ENCODE data around the gene PRKACA.

PRKACA gene

GRCh38 chr19:14093117-14093823, 24.3 kb downstream of the PRKACA start:
- no peak overlapping the region for H3K23ac ChIP-seq (ENCODE audit: low read length)
- H2AK5ac ChIP-seq (ENCODE audit: low read length): no peak overlapping the region
- no peak overlapping the region for H2BK15ac ChIP-seq (replicated peaks; ENCODE audit: low read depth)
- H3K36me3 ChIP-seq (ENCODE audit: control insufficient read depth, insufficient read depth, low read length): peaks cover 4% of the 10 kb centered on the region
- H4K8ac ChIP-seq (ENCODE audit: low read depth, low read length): no peak overlapping the region
- H3K27ac ChIP-seq (ENCODE audit: low read depth, low read length): no peak overlapping the region
- H3K4ac ChIP-seq (ENCODE audit: low read depth, low read length): no peak overlapping the region
- peaks cover 2% of the 10 kb centered on the region for H3K4me1 ChIP-seq (ENCODE audit: control insufficient read depth, low read depth, low read length)
- H2BK120ac ChIP-seq (ENCODE audit: low read depth, low read length): no peak overlapping the region
- H3K4me3 ChIP-seq (ENCODE audit: low read length): no peak overlapping the region
- H3K56ac ChIP-seq (ENCODE audit: low read length): no peak overlapping the region
- H3K9ac ChIP-seq (ENCODE audit: low read length): no peak overlapping the region
- H3K18ac ChIP-seq (ENCODE audit: low read length): no peak overlapping the region
- H3K79me2 ChIP-seq (ENCODE audit: control insufficient read depth, insufficient read depth, low read length): peaks cover 6% of the 10 kb centered on the region
- H2BK5ac ChIP-seq (ENCODE audit: low read length): no peak overlapping the region
- peaks cover 8% of the 10 kb centered on the region for H3K79me1 ChIP-seq (ENCODE audit: low read length)
- WGBS (ENCODE audit: extremely low coverage, insufficient coverage, low lambda C conversion rate): no CpG with 5 or more reads among the region's 9 CpGs
- no peak overlapping the region for H4K5ac ChIP-seq (ENCODE audit: low read length)
- H3K27me3 ChIP-seq (ENCODE audit: insufficient read depth, low read length, poor library complexity): no peaks in the 10 kb centered on the region
- DNase-seq: no peak
- H3K4me2 ChIP-seq (ENCODE audit: low read length): no peak overlapping the region

- peak overlapping the region; percentile 87 for H4K8ac ChIP-seq (ENCODE audit: low read depth, low read length)
- H3K4ac ChIP-seq (ENCODE audit: low read depth, low read length): no peak overlapping the region
- H3K23ac ChIP-seq (ENCODE audit: low read length): no peak overlapping the region
- H3K4me2 ChIP-seq (ENCODE audit: low read length): peak overlapping the region; percentile 99
- peaks cover 5% of the 10 kb centered on the region for H3K36me3 ChIP-seq (ENCODE audit: control insufficient read depth, insufficient read depth, low read length)
- H3K56ac ChIP-seq (ENCODE audit: low read length): peak overlapping the region; percentile 90
- H3K18ac ChIP-seq (ENCODE audit: low read length): peak overlapping the region; percentile 93
- WGBS (ENCODE audit: extremely low coverage, insufficient coverage, low lambda C conversion rate): no CpG with 5 or more reads among the region's 15 CpGs
- peaks cover 6% of the 10 kb centered on the region for H3K79me2 ChIP-seq (ENCODE audit: control insufficient read depth, insufficient read depth, low read length)
- H2BK5ac ChIP-seq (ENCODE audit: low read length): no peak overlapping the region
- H3K4me3 ChIP-seq (ENCODE audit: low read length): no peak overlapping the region
- no peak for DNase-seq
- H3K4me1 ChIP-seq (ENCODE audit: control insufficient read depth, low read depth, low read length): peaks cover 2% of the 10 kb centered on the region
- H4K5ac ChIP-seq (ENCODE audit: low read length): no peak overlapping the region
- no peak overlapping the region for H3K27ac ChIP-seq (ENCODE audit: low read depth, low read length)
- H3K9ac ChIP-seq (ENCODE audit: low read length): peak overlapping the region; percentile 88
- H2AK5ac ChIP-seq (ENCODE audit: low read length): no peak overlapping the region
- no peak overlapping the region for H2BK120ac ChIP-seq (ENCODE audit: low read depth, low read length)
- no peak overlapping the region for H2BK15ac ChIP-seq (replicated peaks; ENCODE audit: low read depth)
- no peaks in the 10 kb centered on the region for H3K27me3 ChIP-seq (ENCODE audit: insufficient read depth, low read length, poor library complexity)
- peaks cover 8% of the 10 kb centered on the region for H3K79me1 ChIP-seq (ENCODE audit: low read length)
Observed at GRCh38 chr19:14091813-14092462, 25.6 kb downstream of the PRKACA start.

DNA sequence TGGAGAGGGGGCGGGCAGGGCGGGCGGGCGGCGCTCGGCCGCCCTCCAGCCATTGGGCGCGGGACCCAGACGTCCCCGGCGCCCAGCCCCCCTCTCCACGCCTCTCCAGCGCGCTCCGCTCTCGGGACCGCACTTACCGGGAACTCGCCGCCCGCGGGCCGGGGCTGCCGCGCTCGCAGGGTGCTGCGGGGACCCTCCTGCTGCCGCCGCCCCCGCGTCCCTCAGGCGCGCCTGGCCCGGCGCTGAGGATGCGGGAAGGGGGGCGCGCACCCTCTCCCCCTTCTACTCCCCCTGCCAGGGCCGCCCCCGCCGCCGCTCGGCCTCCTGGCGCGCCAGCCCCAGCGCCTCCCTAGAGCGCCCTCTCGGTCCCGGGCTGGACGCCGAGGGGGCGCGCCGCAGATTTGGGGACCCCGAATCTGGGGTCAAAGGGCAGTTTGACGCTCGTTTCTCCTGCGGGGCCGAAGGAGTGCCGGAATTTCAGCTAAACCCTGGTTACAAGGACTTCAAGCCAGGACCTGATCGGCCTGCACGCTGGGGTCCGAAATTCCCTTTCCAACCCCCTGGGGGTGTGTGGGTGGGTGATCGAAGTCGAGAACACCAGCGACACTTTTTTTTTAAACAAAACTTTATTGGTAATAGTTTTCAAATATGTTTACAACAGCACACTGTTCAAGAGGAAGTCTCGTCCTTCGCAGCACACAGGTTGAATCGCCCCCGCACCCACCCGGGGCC, 26.3 kb downstream of the PRKACA start:
- no peak overlapping the region for H2BK5ac ChIP-seq (ENCODE audit: low read length)
- H2BK120ac ChIP-seq (ENCODE audit: low read depth, low read length): peak overlapping the region; percentile 65
- no peak overlapping the region for H2AK5ac ChIP-seq (ENCODE audit: low read length)
- peak overlapping the region; percentile 88 for H3K9ac ChIP-seq (ENCODE audit: low read length)
- peak overlapping the region; percentile 90 for H3K56ac ChIP-seq (ENCODE audit: low read length)
- peak overlapping the region; percentile 87 for H4K8ac ChIP-seq (ENCODE audit: low read depth, low read length)
- peaks cover 5% of the 10 kb centered on the region for H3K36me3 ChIP-seq (ENCODE audit: control insufficient read depth, insufficient read depth, low read length)
- no peak overlapping the region for H2BK15ac ChIP-seq (replicated peaks; ENCODE audit: low read depth)
- H3K4ac ChIP-seq (ENCODE audit: low read depth, low read length): peak overlapping the region; percentile 72
- H3K79me2 ChIP-seq (ENCODE audit: control insufficient read depth, insufficient read depth, low read length): peaks cover 6% of the 10 kb centered on the region
- peak overlapping the region; percentile 99 for H3K4me2 ChIP-seq (ENCODE audit: low read length)
- peak overlapping the region; percentile 72 for H3K4me3 ChIP-seq (ENCODE audit: low read length)
- H4K5ac ChIP-seq (ENCODE audit: low read length): no peak overlapping the region
- H3K4me1 ChIP-seq (ENCODE audit: control insufficient read depth, low read depth, low read length): peaks cover 2% of the 10 kb centered on the region
- no CpG with 5 or more reads among the region's 72 CpGs for WGBS (ENCODE audit: extremely low coverage, insufficient coverage, low lambda C conversion rate)
- no peaks in the 10 kb centered on the region for H3K27me3 ChIP-seq (ENCODE audit: insufficient read depth, low read length, poor library complexity)
- H3K23ac ChIP-seq (ENCODE audit: low read length): no peak overlapping the region
- H3K27ac ChIP-seq (ENCODE audit: low read depth, low read length): peak overlapping the region; percentile 86
- peak overlapping the region; percentile 93 for H3K18ac ChIP-seq (ENCODE audit: low read length)
- peak; percentile 78 for DNase-seq
- peaks cover 8% of the 10 kb centered on the region for H3K79me1 ChIP-seq (ENCODE audit: low read length)

DNA sequence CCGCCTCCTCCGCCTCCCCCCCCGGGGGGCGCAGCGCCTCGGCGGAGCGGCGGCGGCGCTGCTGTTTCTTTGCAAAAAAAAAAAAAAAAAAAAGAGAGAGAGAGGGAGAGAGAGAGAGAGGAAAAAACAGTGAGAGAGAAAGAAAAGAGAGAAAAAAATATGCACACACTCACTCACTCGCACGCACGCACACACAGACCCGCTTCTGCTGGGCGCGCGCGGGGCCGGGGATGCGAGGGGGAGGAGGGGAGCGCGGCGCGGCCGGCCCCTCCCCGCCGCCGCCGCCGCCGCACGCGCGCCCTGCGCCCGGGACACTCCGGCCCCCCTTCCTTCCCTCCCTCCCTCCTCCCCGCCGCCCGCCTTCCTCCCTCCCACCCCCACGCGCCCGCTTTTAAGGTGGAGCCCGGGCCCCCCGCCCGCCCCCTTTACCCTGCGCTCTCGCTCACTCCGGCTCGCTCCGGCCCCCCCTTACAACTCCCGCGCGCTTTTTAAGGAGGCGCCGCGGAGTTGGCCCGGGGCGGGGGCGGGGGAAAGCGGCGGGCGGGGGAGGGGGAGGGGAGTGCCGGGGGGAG, 27.0 kb downstream of the PRKACA start, which contains the start of gene SAMD1:
Gene SAMD1, minus strand, starts transcription at position 243 of the 572 bp plus-strand sequence.
- peaks cover 2% of the 10 kb centered on the region for H3K4me1 ChIP-seq (ENCODE audit: control insufficient read depth, low read depth, low read length)
- peak within 1 kb of the TSS; percentile 87 for H4K8ac ChIP-seq (ENCODE audit: low read depth, low read length)
- no peaks in the 10 kb centered on the region for H3K27me3 ChIP-seq (ENCODE audit: insufficient read depth, low read length, poor library complexity)
- peak within 1 kb of the TSS; percentile 86 for H3K27ac ChIP-seq (ENCODE audit: low read depth, low read length)
- peak within 1 kb of the TSS; percentile 88 for H3K9ac ChIP-seq (ENCODE audit: low read length)
- H3K4me2 ChIP-seq (ENCODE audit: low read length): peak within 1 kb of the TSS; percentile 99
- H3K36me3 ChIP-seq (ENCODE audit: control insufficient read depth, insufficient read depth, low read length): peaks cover 5% of the 10 kb centered on the region
- H2AK5ac ChIP-seq (ENCODE audit: low read length): no peak within 1 kb of the TSS
- peak within 1 kb of the TSS; percentile 96 for H3K56ac ChIP-seq (ENCODE audit: low read length)
- H2BK120ac ChIP-seq (ENCODE audit: low read depth, low read length): peak within 1 kb of the TSS; percentile 65
- peak within 1 kb of the TSS; percentile 76 for H3K4me3 ChIP-seq (ENCODE audit: low read length)
- H2BK15ac ChIP-seq (replicated peaks; ENCODE audit: low read depth): no peak within 1 kb of the TSS
- H3K79me1 ChIP-seq (ENCODE audit: low read length): peaks cover 8% of the 10 kb centered on the region
- no peak within 1 kb of the TSS for H2BK5ac ChIP-seq (ENCODE audit: low read length)
- DNase-seq: peak; percentile 92
- H3K4ac ChIP-seq (ENCODE audit: low read depth, low read length): peak within 1 kb of the TSS; percentile 90
- H3K79me2 ChIP-seq (ENCODE audit: control insufficient read depth, insufficient read depth, low read length): peaks cover 6% of the 10 kb centered on the region
- H3K23ac ChIP-seq (ENCODE audit: low read length): peak within 1 kb of the TSS; percentile 89
- no peak within 1 kb of the TSS for H4K5ac ChIP-seq (ENCODE audit: low read length)
- no CpG with 5 or more reads among the region's 65 CpGs for WGBS (ENCODE audit: extremely low coverage, insufficient coverage, low lambda C conversion rate)
- peak within 1 kb of the TSS; percentile 93 for H3K18ac ChIP-seq (ENCODE audit: low read length)

- Histone ChIP-seq H3K9ac (ENCODE audit: low read length) (peak overlapping the region; percentile 88), H2BK120ac (ENCODE audit: low read depth, low read length) (no peak overlapping the region), H2BK15ac (replicated peaks; ENCODE audit: low read depth) (no peak overlapping the region), H3K4ac (ENCODE audit: low read depth, low read length) (peak overlapping the region; percentile 90), H3K4me1 (ENCODE audit: control insufficient read depth, low read depth, low read length) (peaks cover 2% of the 10 kb centered on the region), H2AK5ac (ENCODE audit: low read length) (no peak overlapping the region), H3K79me2 (ENCODE audit: control insufficient read depth, insufficient read depth, low read length) (peaks cover 6% of the 10 kb centered on the region), H3K4me2 (ENCODE audit: low read length) (peak overlapping the region; percentile 88), H4K5ac (ENCODE audit: low read length) (no peak overlapping the region), H4K8ac (ENCODE audit: low read depth, low read length) (no peak overlapping the region), H2BK5ac (ENCODE audit: low read length) (no peak overlapping the region), H3K18ac (ENCODE audit: low read length) (peak overlapping the region; percentile 89), H3K36me3 (ENCODE audit: control insufficient read depth, insufficient read depth, low read length) (peaks cover 5% of the 10 kb centered on the region), H3K56ac (ENCODE audit: low read length) (peak overlapping the region; percentile 96), H3K27ac (ENCODE audit: low read depth, low read length) (peak overlapping the region; percentile 79), H3K23ac (ENCODE audit: low read length) (peak overlapping the region; percentile 89), H3K79me1 (ENCODE audit: low read length) (peaks cover 8% of the 10 kb centered on the region), H3K27me3 (ENCODE audit: insufficient read depth, low read length, poor library complexity) (no peaks in the 10 kb centered on the region), H3K4me3 (ENCODE audit: low read length) (peak overlapping the region; percentile 76)
- WGBS (ENCODE audit: extremely low coverage, insufficient coverage, low lambda C conversion rate): no CpG with 5 or more reads among the region's 142 CpGs
- peak; percentile 63 for DNase-seq
Observed at GRCh38 chr19:14089662-14090508, 27.7 kb downstream of the PRKACA start.

Data from mesendoderm (in vitro differentiated cells).